GM21447 (cell line): ENCODE data around the gene NFATC1.

ENCODE experiments used
- ATAC-seq: cut with Tn5 transposase; IDR thresholded peaks from one replicate; pipeline ENCODE4 v1.9.1; 2021; ENCODE audit not compliant: unreplicated experiment

Gene NFATC1

GRCh38 chr18:79387214-79387613 is 8.5 kb upstream of the NFATC1 start:
- no peak for ATAC-seq

GRCh38 chr18:79387615-79388014 is 8.1 kb upstream of the NFATC1 start:
- ATAC-seq = no peak

GRCh38 chr18:79388043-79388442 is 7.7 kb upstream of the NFATC1 start:
- no peak for ATAC-seq

- ATAC-seq = no peak
Observed at GRCh38 chr18:79389689-79390088, 6.0 kb upstream of the NFATC1 start.

- no peak for ATAC-seq
Observed at GRCh38 chr18:79392226-79392625, 3.5 kb upstream of the NFATC1 start.

- ATAC-seq = no peak
Observed at GRCh38 chr18:79393181-79393634, 2.5 kb upstream of the NFATC1 start.

GRCh38 chr18:79393635-79394533 is 1.8 kb upstream of the NFATC1 start:
- no peak for ATAC-seq

- ATAC-seq = no peak
Observed at GRCh38 chr18:79394534-79395307, 1.0 kb upstream of the NFATC1 start.

- ATAC-seq = no peak
Observed at GRCh38 chr18:79395308-79395640, 456 bp upstream of the NFATC1 start.

GRCh38 chr18:79396431-79397246 is 909 bp downstream of the NFATC1 start:
- peak; percentile 29 for ATAC-seq

- no peak for ATAC-seq
Observed at GRCh38 chr18:79397247-79397829, 1.6 kb downstream of the NFATC1 start.

GRCh38 chr18:79397830-79398761 is 2.4 kb downstream of the NFATC1 start:
- no peak for ATAC-seq

- no peak for ATAC-seq
Observed at GRCh38 chr18:79399275-79400081, 3.7 kb downstream of the NFATC1 start.

- no peak for ATAC-seq
Observed at GRCh38 chr18:79400091-79400590, 4.4 kb downstream of the NFATC1 start.

GRCh38 chr18:79400591-79401381 is 5.1 kb downstream of the NFATC1 start:
- no peak for ATAC-seq

GRCh38 chr18:79401494-79402208 is 5.9 kb downstream of the NFATC1 start:
- ATAC-seq = no peak

- no peak for ATAC-seq
Observed at GRCh38 chr18:79402209-79402576, 6.5 kb downstream of the NFATC1 start.
